CMK (cell line): ENCODE results near the gene PTPRN.

ENCODE experiments used
- DNase-seq: peaks from one replicate; pipeline ENCODE4 v3.0.0-alpha.2; 2010; ENCODE audit warnings: low read depth

Gene PTPRN

GRCh38 chr2:219245148-219245898 lies 63.9 kb downstream of the PTPRN start, which contains the start of the genes GLB1L and STK16:
TSS of gene GLB1L (minus strand) at chr2:219245444. CDS start at chr2:219243573, 1,871 bp downstream.
TSS of gene STK16 (plus strand) at chr2:219245479. CDS start at chr2:219246000, 521 bp downstream.
- peak; percentile 94 for DNase-seq

- DNase-seq, result no peak
These were observed 64.4 kb downstream of the PTPRN start for GRCh38 chr2:219244789-219245147.

DNA sequence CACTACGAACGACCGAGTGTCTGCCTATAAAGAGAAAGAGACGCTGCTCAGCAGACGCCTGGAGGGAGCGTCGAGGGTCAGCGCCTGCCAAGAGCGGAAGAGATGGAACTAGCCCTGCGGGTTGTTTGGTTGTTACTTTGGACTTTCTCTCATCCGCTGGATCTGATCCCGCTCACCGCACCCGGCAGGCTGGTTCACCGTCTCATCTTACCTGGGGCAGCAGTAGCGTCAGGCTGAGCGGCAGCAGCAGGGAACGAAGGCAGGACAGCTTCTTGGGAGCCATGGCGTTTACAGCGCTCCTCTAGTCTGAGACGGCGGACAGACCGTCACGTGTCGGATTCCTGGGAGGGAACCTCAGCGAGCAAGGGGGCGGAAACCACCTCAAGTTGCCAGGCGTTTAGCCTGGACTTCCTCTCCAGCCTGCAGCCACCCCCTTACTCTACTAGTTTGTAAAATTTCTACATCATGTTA lies 65.9 kb downstream of the PTPRN start:
- DNase-seq, result no peak
